ENCODE measurements around the gene ZG16B.

DNA sequence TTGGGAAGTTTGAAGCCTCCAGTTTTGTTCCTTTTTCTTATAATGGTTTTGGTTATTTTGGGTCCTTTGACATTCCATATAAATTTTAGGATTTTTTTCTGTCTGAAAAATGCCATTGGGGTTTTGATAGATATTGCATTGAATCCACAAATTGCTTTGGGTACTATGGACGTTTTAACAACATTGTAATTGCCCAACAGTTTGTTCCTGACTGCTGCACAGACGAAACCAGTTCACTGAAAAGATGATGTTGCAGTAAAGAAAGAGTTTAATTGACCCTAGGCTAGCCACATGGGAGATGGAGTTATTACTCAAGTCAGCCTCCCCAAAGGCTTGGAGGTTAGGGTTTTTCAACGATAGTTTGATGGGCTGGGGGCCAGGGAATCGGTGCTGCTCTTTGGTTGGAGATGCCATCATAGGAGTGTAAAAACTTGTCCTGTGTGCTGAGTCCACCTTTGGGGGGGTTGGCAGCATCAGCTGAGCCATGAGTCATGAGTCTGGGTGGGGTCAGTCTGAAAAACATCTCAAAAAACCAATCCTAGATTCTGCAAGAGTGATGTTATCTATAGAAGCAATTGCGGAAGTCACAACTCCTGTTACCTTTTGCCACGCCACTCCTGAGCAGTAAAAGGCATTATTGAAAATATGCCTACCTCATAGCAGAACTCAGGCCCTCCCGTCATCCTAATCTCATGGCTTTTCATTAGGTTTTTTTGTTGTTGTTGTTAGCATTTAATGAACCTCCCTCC, 34.5 kb upstream of the ZG16B start:
- TF ChIP-seq, protein P1, sequence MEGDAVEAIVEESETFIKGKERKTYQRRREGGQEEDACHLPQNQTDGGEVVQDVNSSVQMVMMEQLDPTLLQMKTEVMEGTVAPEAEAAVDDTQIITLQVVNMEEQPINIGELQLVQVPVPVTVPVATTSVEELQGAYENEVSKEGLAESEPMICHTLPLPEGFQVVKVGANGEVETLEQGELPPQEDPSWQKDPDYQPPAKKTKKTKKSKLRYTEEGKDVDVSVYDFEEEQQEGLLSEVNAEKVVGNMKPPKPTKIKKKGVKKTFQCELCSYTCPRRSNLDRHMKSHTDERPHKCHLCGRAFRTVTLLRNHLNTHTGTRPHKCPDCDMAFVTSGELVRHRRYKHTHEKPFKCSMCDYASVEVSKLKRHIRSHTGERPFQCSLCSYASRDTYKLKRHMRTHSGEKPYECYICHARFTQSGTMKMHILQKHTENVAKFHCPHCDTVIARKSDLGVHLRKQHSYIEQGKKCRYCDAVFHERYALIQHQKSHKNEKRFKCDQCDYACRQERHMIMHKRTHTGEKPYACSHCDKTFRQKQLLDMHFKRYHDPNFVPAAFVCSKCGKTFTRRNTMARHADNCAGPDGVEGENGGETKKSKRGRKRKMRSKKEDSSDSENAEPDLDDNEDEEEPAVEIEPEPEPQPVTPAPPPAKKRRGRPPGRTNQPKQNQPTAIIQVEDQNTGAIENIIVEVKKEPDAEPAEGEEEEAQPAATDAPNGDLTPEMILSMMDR (IDR thresholded peaks at IDR 0.05) = no peak
- TF ChIP-seq POLR2A (IDR thresholded peaks at IDR 0.05) (no peak), EP300 (IDR thresholded peaks at IDR 0.05) (no peak)

Data from ovary (tissue), 3 donors.